ENCODE data around the gene SLC1A2. TPM values are rescaled to one million over a fixed set of nuclear protein-coding genes. Genes with fewer than 3 reads are reported as not detected.

The SLC1A2 gene
- total RNA-seq, 4 donors from 2014 or later = 1.0 to 11.5 (median 5.0) TPM

GRCh38 chr11:35420371-35420770 lies 1.0 kb upstream of the SLC1A2 start:
- DNase-seq = no peak
- H3K27me3 ChIP-seq = no peaks in the 10 kb centered on the region
- no peaks in the 10 kb centered on the region for H3K9me3 ChIP-seq
- intact Hi-C loops (cut with DNase I; ENCODE audit: low total_unique reads) = no loop called here
- no peaks in the 10 kb centered on the region for H3K4me1 ChIP-seq
- H3K36me3 ChIP-seq = no peaks in the 10 kb centered on the region
- H3K27ac ChIP-seq = no peak overlapping the region
- peak overlapping the region in 1 of 2 donors; percentile 22 for H3K4me3 ChIP-seq
- TF ChIP-seq POLR2A (IDR thresholded peaks at IDR 0.05) (no peak), CTCF (IDR thresholded peaks at IDR 0.05) (no peak)

- DNase-seq = no peak
- no peaks in the 10 kb centered on the region for H3K9me3 ChIP-seq
- H3K4me1 ChIP-seq = no peaks in the 10 kb centered on the region
- no peaks in the 10 kb centered on the region for H3K36me3 ChIP-seq
- intact Hi-C loops (cut with DNase I; ENCODE audit: low total_unique reads) = no loop called here
- TF ChIP-seq POLR2A (IDR thresholded peaks at IDR 0.05) (no peak), CTCF (IDR thresholded peaks at IDR 0.05) (no peak)
- no peaks in the 10 kb centered on the region for H3K27me3 ChIP-seq
- H3K27ac ChIP-seq = no peak overlapping the region
- H3K4me3 ChIP-seq = peak overlapping the region; percentile 22 to 27
These were observed 524 bp upstream of the SLC1A2 start for GRCh38 chr11:35419830-35420333.

- H3K27me3 ChIP-seq = no peaks in the 10 kb centered on the region
- TF ChIP-seq CTCF (IDR thresholded peaks at IDR 0.05) = no peak
- no peak for TF ChIP-seq POLR2A (IDR thresholded peaks at IDR 0.05)
- no peak for DNase-seq
These were observed 825 bp downstream of the SLC1A2 start for GRCh38 chr11:35418282-35419183.

GRCh38 chr11:35415487-35415886 lies 3.9 kb downstream of the SLC1A2 start:
- Histone ChIP-seq H3K4me1 (no peaks in the 10 kb centered on the region), H3K27me3 (no peaks in the 10 kb centered on the region), H3K36me3 (no peaks in the 10 kb centered on the region), H3K4me3 (no peak overlapping the region), H3K27ac (no peak overlapping the region), H3K9me3 (no peaks in the 10 kb centered on the region)
- no peak for DNase-seq
- TF ChIP-seq CTCF (IDR thresholded peaks at IDR 0.05) (no peak), POLR2A (IDR thresholded peaks at IDR 0.05) (no peak)
- intact Hi-C loops (cut with DNase I; ENCODE audit: low total_unique reads) = no loop called here

More at GRCh38 chr11:35418282-35419183, 825 bp downstream of the SLC1A2 start:
- Histone ChIP-seq H3K9me3 (no peaks in the 10 kb centered on the region), H3K4me3 (peak overlapping the region; percentile 22 to 27), H3K27ac (no peak overlapping the region), H3K36me3 (no peaks in the 10 kb centered on the region), H3K4me1 (no peaks in the 10 kb centered on the region)
- intact Hi-C loops (cut with DNase I; ENCODE audit: low total_unique reads) = no loop called here

GRCh38 chr11:35414776-35415175 lies 4.6 kb downstream of the SLC1A2 start:
- Histone ChIP-seq H3K4me3 (no peak overlapping the region), H3K36me3 (no peaks in the 10 kb centered on the region), H3K4me1 (no peaks in the 10 kb centered on the region), H3K9me3 (no peaks in the 10 kb centered on the region), H3K27me3 (no peaks in the 10 kb centered on the region), H3K27ac (no peak overlapping the region)
- no peak for DNase-seq
- no peak for TF ChIP-seq CTCF (IDR thresholded peaks at IDR 0.05)
- no peak for TF ChIP-seq POLR2A (IDR thresholded peaks at IDR 0.05)
- intact Hi-C loops (cut with DNase I; ENCODE audit: low total_unique reads) = no loop called here

Measured in uterus (tissue), 4 donors.